ENCODE results near the gene METTL24. TPM values are rescaled to one million over a fixed set of nuclear protein-coding genes. Genes with fewer than 3 reads are reported as not detected.

Gene METTL24, protein sequence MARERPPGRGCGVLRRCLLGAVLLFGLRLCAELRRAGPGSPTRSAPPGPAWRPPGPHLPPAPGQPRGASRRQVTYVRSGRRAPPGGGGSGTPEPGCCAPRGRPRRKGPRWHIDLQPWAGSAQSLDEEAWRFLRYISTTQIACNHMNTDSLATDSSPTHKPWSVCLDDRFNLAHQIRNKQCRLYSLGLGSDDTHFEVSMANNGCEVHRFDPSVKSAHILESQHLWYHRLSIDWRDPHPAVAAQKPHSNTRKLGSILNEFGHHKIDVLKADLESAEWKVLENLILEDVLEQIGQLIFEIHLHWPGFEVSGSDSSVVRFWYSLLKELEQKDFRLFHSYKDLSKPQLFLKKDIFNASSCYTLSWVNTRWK
- total RNA-seq (2022; extraction: Qiagen RNA extraction) = not detected in 5 replicates

DNA sequence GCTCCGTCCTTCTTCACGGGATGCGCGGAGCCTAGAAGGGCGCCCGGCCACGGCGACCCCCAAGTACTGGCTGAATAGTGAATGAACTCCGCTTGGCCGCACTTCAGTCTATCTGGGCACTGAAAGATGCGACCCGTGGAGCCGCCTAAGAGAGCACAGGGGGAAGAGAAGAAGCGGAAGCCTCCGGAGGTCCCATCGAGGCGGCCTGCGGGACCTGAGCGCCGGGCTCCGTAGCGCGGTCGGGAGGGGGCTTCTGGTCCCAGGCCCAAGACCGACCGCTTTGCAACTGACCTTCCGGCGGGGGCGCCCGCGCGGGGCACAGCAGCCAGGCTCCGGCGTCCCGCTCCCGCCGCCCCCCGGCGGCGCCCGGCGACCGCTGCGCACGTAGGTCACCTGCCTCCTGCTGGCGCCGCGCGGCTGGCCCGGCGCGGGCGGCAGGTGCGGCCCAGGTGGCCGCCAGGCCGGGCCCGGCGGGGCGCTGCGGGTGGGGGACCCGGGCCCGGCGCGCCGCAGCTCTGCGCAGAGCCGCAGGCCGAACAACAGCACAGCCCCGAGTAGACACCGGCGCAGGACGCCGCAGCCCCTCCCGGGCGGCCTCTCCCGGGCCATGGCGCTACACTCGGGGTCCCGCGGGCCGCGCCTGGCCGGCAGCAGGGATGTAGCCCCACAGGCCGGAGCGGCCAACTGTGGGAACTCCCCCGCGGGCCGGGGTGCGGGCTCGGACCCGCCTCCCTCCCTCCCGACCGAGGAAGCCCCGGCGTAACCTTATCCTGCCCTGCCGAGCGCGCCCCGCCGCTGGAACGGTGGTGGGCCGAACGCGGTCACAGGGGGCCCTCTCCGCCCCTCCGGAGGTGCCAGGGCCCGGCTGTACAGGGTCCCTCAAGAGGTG lies at the start of gene METTL24:
Gene METTL24 (minus strand): TSS at position 686 of the 889 bp plus-strand sequence. CDS start 77 bp downstream, at position 609.

Other genes with a start within 250 kb of the METTL24 start
- 9.8 to 14.1 TPM (median 12.3 TPM) in 5 replicates for gene WASF1, start 178.7 kb downstream of the METTL24 start, total RNA-seq (2022; extraction: Qiagen RNA extraction)
- 7.3 to 10.0 TPM (median 9.1 TPM) in 5 replicates for gene CDC40, start 177.9 kb downstream of the METTL24 start, total RNA-seq (2022; extraction: Qiagen RNA extraction)
- 0.06 to 0.12 TPM (median 0.09 TPM) in 5 replicates for gene DDO, start 57.2 kb upstream of the METTL24 start, total RNA-seq (2022; extraction: Qiagen RNA extraction)
- gene SLC22A16, start 118.3 kb upstream of the METTL24 start, total RNA-seq (2022; extraction: Qiagen RNA extraction) = not detected in 5 replicates

All from A549 treated with CORT108297 at 1 μM for 4 hours (cell line).